ENCODE measurements around the gene PDE4A. TPM values are rescaled to one million over a fixed set of nuclear protein-coding genes. Genes with fewer than 3 reads are reported as not detected.
"Not testable (repeated sequence)": the region's sequence is repeated elsewhere in the genome, so short reads cannot be mapped to it uniquely, and the experiment has no call there.

Gene PDE4A
- total and polyA plus RNA-seq, 10 of the 15 experiments (the other 5 are each of a cell fraction or from before 2014, with no cell fraction given): 0.24 to 13.3 (median 4.9) TPM

DNA sequence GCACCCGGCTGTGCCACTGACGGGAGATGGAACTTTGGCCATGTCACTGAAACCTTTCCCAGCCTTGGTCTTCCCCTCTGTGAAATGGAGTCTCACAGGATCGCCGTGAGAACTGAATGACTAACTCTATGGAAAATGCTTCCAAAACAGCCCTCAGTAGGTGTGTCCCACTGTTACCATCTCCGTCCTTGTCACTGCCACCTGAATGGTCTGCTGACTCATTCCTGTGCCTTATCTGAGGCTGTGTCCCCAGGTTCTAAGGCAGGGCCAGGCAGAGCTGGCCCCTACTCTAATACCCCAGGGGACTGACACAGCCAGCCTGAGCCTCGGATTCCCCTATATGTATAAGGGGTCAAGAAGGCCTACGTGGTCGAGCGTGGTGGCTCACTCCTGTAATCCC lies 21.5 kb upstream of the PDE4A start:
- Histone ChIP-seq H3K9ac (ENCODE audit: control insufficient read depth, insufficient read depth, low read length) (no peak overlapping the region), H3K4me1 (ENCODE audit: control insufficient read depth, insufficient read depth, low read length) (peaks cover 15% of the 10 kb centered on the region), H2AFZ (ENCODE audit: control insufficient read depth, low read depth, low read length) (no peak overlapping the region), H3K4me3 (no peak overlapping the region), H3K9me3 (replicated peaks; ENCODE audit: control insufficient read depth, insufficient read depth, low read length) (no peaks in the 10 kb centered on the region), H3K36me3 (ENCODE audit: control insufficient read depth in 2 of 2, insufficient read depth in 2 of 2, low read length in 1 of 2) (peaks cover 4 to 15% of the 10 kb centered on the region in 2 experiments), H3K4me2 (ENCODE audit: control insufficient read depth, insufficient read depth) (no peak overlapping the region), H4K20me1 (ENCODE audit: control insufficient read depth, insufficient read depth) (0 out of 2 replicates have a peak, but pooled peaks cover 3% of the 10 kb centered on the region), H3K79me2 (ENCODE audit: control insufficient read depth, insufficient read depth, low read length) (peaks cover 50% of the 10 kb centered on the region), H3K27ac (ENCODE audit: control insufficient read depth, insufficient read depth) (no peak overlapping the region), H3K27me3 (replicated peaks in 1 of 2; ENCODE audit: control insufficient read depth in 2 of 2, insufficient read depth in 2 of 2, low read length in 1 of 2) (no peaks in the 10 kb centered on the region)
- ChIA-PET SMC1A (ENCODE audit: uncharacterized antibody, unreplicated experiment) (interaction anchor here (1.9 kb wide), 1 partner anchor 19 kb away, joined by 6 read pairs; no protein-coding TSS in a partner anchor), RAD21 (ENCODE audit: unreplicated experiment) (interaction anchor here (1.0 to 1.2 kb wide), 2 partner anchors 129 to 183 kb away, joined by 3 to 6 read pairs; no protein-coding TSS in a partner anchor), CTCF (interaction anchor here (3.0 to 28.5 kb wide), 4 partner anchors 7 to 139 kb away, joined by 17 to 1053 read pairs (median 18); partner anchors contain the start of genes ICAM1 and PDE4A), POLR2A (interaction anchor here (0.6 to 1.1 kb wide), 2 partner anchors 127 to 179 kb away, joined by 3 to 4 read pairs; no protein-coding TSS in a partner anchor)
- in situ Hi-C loops (cut with MboI): no loop called here
- ATAC-seq (no peak), DNase-seq (ENCODE audit: low read depth, low spot score) (no peak), FAIRE-seq (peak; percentile 44)
- BruUV-seq (replicated peaks): no TSS peak
- TF ChIP-seq YBX1 (IDR thresholded peaks at IDR 0.05) (no peak), HCFC1 (IDR thresholded peaks at IDR 0.05; ENCODE audit: low read length) (no peak), NFXL1 (IDR thresholded peaks at IDR 0.05; ENCODE audit: borderline replicate concordance) (no peak), SP1 (IDR thresholded peaks at IDR 0.05; ENCODE audit: low read depth, low read length) (no peak)
- TF ChIP-seq, protein P1, sequence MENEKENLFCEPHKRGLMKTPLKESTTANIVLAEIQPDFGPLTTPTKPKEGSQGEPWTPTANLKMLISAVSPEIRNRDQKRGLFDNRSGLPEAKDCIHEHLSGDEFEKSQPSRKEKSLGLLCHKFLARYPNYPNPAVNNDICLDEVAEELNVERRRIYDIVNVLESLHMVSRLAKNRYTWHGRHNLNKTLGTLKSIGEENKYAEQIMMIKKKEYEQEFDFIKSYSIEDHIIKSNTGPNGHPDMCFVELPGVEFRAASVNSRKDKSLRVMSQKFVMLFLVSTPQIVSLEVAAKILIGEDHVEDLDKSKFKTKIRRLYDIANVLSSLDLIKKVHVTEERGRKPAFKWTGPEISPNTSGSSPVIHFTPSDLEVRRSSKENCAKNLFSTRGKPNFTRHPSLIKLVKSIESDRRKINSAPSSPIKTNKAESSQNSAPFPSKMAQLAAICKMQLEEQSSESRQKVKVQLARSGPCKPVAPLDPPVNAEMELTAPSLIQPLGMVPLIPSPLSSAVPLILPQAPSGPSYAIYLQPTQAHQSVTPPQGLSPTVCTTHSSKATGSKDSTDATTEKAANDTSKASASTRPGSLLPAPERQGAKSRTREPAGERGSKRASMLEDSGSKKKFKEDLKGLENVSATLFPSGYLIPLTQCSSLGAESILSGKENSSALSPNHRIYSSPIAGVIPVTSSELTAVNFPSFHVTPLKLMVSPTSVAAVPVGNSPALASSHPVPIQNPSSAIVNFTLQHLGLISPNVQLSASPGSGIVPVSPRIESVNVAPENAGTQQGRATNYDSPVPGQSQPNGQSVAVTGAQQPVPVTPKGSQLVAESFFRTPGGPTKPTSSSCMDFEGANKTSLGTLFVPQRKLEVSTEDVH (IDR thresholded peaks at IDR 0.05; ENCODE audit: low read depth, partially characterized antibody): no peak
- TF ChIP-seq, protein P2, sequence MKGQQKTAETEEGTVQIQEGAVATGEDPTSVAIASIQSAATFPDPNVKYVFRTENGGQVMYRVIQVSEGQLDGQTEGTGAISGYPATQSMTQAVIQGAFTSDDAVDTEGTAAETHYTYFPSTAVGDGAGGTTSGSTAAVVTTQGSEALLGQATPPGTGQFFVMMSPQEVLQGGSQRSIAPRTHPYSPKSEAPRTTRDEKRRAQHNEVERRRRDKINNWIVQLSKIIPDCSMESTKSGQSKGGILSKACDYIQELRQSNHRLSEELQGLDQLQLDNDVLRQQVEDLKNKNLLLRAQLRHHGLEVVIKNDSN (IDR thresholded peaks at IDR 0.05; ENCODE audit: borderline replicate concordance, extremely low read length, insufficient read depth, low read depth, low read length): no peak
- 83% methylated on average over 9 of the region's 9 CpGs for WGBS (ENCODE audit: insufficient coverage, insufficient replicate concordance, low lambda C conversion rate, missing lambda C conversion rate)
- intact Hi-C loops (cut with micrococcal nuclease; ENCODE audit: unreplicated experiment): no loop called here

DNA sequence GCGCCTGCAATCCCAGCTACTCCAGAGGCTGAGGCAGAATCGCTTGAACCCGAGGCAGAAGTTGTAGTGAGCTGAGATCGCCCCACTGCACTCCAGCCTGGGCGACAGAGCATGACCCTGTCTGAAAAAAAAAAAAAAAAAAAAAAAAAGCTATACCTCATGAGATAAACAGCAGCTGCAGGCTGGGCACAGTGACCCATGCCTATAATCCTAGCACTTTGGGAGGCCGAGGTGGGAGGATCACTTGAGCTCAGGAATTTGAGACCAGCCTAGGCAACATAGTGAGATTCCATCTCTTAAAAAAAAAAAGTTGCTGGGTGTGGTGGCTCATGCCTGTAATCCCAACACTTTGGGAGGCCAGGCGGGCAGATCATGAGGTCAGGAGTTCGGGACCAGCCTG lies 21.0 kb upstream of the PDE4A start:
- SMC1A ChIA-PET (ENCODE audit: uncharacterized antibody, unreplicated experiment): interaction anchor here (1.9 to 2.1 kb wide), 2 partner anchors 19 to 129 kb away, joined by 6 to 14 read pairs; partner anchors contain the start of gene ICAM1
- POLR2A ChIA-PET: interaction anchor here (0.6 to 1.2 kb wide), 5 partner anchors 110 to 241 kb away, joined by 3 to 10 read pairs (median 4); no protein-coding TSS in a partner anchor
- FAIRE-seq; H3K4me2 ChIP-seq (ENCODE audit: control insufficient read depth, insufficient read depth); ATAC-seq; H2AFZ ChIP-seq (ENCODE audit: control insufficient read depth, low read depth, low read length); H3K9ac ChIP-seq (ENCODE audit: control insufficient read depth, insufficient read depth, low read length); H3K4me3 ChIP-seq; H3K27me3 ChIP-seq (replicated peaks in 1 of 2; ENCODE audit: control insufficient read depth in 2 of 2, insufficient read depth in 2 of 2, low read length in 1 of 2); H3K27ac ChIP-seq (ENCODE audit: control insufficient read depth, insufficient read depth); in situ Hi-C loops (cut with MboI); DNase-seq (ENCODE audit: low read depth, low spot score); H4K20me1 ChIP-seq (ENCODE audit: control insufficient read depth, insufficient read depth); BruUV-seq (replicated peaks); H3K9me3 ChIP-seq (replicated peaks; ENCODE audit: control insufficient read depth, insufficient read depth, low read length); intact Hi-C loops (cut with micrococcal nuclease; ENCODE audit: unreplicated experiment): not testable (repeated sequence)
- CTCF ChIA-PET: interaction anchor here (3.0 to 28.5 kb wide), 5 partner anchors 8 to 140 kb away, joined by 17 to 1053 read pairs (median 18); partner anchors contain the start of genes ICAM1 and PDE4A
- Histone ChIP-seq H3K79me2 (ENCODE audit: control insufficient read depth, insufficient read depth, low read length) (peaks cover 50% of the 10 kb centered on the region), H3K4me1 (ENCODE audit: control insufficient read depth, insufficient read depth, low read length) (peaks cover 18% of the 10 kb centered on the region), H3K36me3 (ENCODE audit: control insufficient read depth in 2 of 2, insufficient read depth in 2 of 2, low read length in 1 of 2) (peaks cover 4 to 15% of the 10 kb centered on the region in 2 experiments)
- 57% methylated on average over 6 of the region's 8 CpGs for WGBS (ENCODE audit: insufficient coverage, insufficient replicate concordance, low lambda C conversion rate, missing lambda C conversion rate)
- RAD21 ChIA-PET (ENCODE audit: unreplicated experiment): interaction anchor here (0.6 to 1.0 kb wide), 3 partner anchors 19 to 141 kb away, joined by 3 to 6 read pairs (median 3); partner anchors contain the start of gene TYK2

All from GM12878 (cell line).